Ramos (cell line): ENCODE data around the gene SOSTDC1.
"Not testable (repeated sequence)": the region's sequence is repeated elsewhere in the genome, so short reads cannot be mapped to it uniquely, and the experiment has no call there.

Source experiments
- in situ Hi-C: fragments of 300-500 bp; cut with MboI; formaldehyde crosslinking; loops from one replicate; pipeline ENCODE4 v1.14.3; 2022; ENCODE audit warnings: low sequenced_read_pairs; ENCODE audit not compliant: unreplicated experiment

SOSTDC1 gene

GRCh38 chr7:16463949-16464715 lies 1.4 kb downstream of the SOSTDC1 start:
- in situ Hi-C loops = no loop called here

- in situ Hi-C loops = no loop called here
Measured at GRCh38 chr7:16463520-16463919, 2.0 kb downstream of the SOSTDC1 start.

- in situ Hi-C loops = no loop called here
Measured at GRCh38 chr7:16462431-16462889, 3.1 kb downstream of the SOSTDC1 start.

- in situ Hi-C loops = no loop called here
Measured at GRCh38 chr7:16460789-16461493, 4.6 kb downstream of the SOSTDC1 start.

- in situ Hi-C loops = not testable (repeated sequence)
Measured at GRCh38 chr7:16456303-16456702, 9.2 kb downstream of the SOSTDC1 start.

- in situ Hi-C loops = no loop called here
Measured at GRCh38 chr7:16455591-16455990, 9.9 kb downstream of the SOSTDC1 start.

- in situ Hi-C loops = no loop called here
Measured at GRCh38 chr7:16450366-16450765, 15.2 kb downstream of the SOSTDC1 start.

- in situ Hi-C loops = no loop called here
Measured at GRCh38 chr7:16447876-16448275, 17.7 kb downstream of the SOSTDC1 start.

- in situ Hi-C loops = no loop called here
Measured at GRCh38 chr7:16446508-16446907, 19.0 kb downstream of the SOSTDC1 start.

- in situ Hi-C loops = not testable (repeated sequence)
Measured at GRCh38 chr7:16443871-16444270, 21.7 kb downstream of the SOSTDC1 start.

GRCh38 chr7:16438988-16439387 lies 26.6 kb downstream of the SOSTDC1 start:
- in situ Hi-C loops = no loop called here

GRCh38 chr7:16436306-16436705 lies 29.2 kb downstream of the SOSTDC1 start:
- in situ Hi-C loops = no loop called here

- in situ Hi-C loops = no loop called here
Measured at GRCh38 chr7:16433568-16434122, 31.9 kb downstream of the SOSTDC1 start.

GRCh38 chr7:16432425-16432731 lies 33.2 kb downstream of the SOSTDC1 start:
- in situ Hi-C loops = no loop called here

- in situ Hi-C loops = no loop called here
Measured at GRCh38 chr7:16431646-16432424, 33.7 kb downstream of the SOSTDC1 start.

- in situ Hi-C loops = no loop called here
Measured at GRCh38 chr7:16430133-16430532, 35.4 kb downstream of the SOSTDC1 start.

GRCh38 chr7:16428672-16429071 lies 36.9 kb downstream of the SOSTDC1 start:
- in situ Hi-C loops = no loop called here

GRCh38 chr7:16428182-16428581 lies 37.4 kb downstream of the SOSTDC1 start:
- in situ Hi-C loops = no loop called here

GRCh38 chr7:16423761-16424160 lies 41.8 kb downstream of the SOSTDC1 start:
- in situ Hi-C loops = no loop called here

- in situ Hi-C loops = no loop called here
Measured at GRCh38 chr7:16422917-16423316, 42.6 kb downstream of the SOSTDC1 start.

GRCh38 chr7:16422103-16422435 lies 43.5 kb downstream of the SOSTDC1 start:
- in situ Hi-C loops = no loop called here
